ENCODE results near the gene BLOC1S3.
"Not testable (repeated sequence)": the region's sequence is repeated elsewhere in the genome, so short reads cannot be mapped to it uniquely, and the experiment has no call there.

The BLOC1S3 gene

DNA sequence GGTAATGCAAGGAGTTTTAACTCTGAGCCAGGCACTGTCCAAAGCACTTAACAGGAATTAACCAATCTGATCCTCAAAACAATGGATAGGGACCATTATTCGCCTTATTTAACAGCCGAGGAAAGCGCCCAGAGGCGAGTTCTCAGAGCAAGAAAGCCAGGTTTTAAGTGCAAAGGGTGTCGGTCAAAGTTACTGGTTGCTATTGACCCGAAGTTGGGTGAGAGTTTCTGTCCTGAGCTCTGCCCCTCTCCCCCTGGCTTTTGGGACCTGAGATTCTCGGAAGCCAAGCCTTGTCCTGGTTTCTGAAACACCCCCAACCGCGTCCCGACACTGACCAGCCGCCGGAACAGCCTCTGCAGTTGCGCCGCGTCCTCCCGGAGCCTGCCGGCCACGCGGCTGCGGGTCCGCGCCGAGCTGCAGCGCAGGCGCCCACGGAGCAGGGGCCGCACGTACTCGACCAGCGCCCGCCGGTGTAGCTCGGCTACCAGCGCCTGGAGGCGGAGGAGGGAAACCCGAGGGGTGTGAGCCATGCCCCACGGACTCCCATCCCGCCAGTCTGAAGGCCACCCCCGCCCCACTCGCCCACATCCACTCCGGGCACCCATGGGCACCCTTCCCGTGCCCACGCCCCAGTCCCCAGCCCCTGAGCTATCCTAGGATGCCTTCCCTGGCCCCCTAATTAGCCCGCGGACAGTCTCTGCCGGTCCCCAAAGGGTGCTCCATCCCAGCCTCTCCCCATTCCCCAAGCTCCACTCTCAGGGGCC lies 38.8 kb downstream of the BLOC1S3 start:
- FAIRE-seq (no peak), DNase-seq (ENCODE audit: extremely low spot score, insufficient read length, low read depth) (no peak)

DNA sequence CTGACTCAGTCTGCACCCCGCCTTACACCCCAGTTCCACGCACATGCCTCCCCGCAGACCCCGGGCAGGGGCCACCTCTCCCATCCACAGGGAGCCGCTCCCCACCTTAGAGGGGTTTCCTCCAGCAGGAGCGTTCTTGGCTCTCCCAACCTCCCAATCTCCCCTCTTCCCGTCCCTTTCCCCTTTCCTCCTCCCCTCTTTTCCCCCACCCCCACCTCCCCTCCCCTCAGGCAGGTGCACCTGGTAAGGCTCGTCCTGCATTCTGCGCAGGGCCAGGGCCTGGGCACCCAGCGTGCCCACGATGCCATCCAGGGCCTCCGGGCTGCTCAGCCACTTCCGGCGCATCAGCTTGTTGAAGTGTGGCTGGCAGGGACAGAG lies 39.4 kb downstream of the BLOC1S3 start:
- DNase-seq (ENCODE audit: extremely low spot score, insufficient read length, low read depth) (no peak), FAIRE-seq (no peak)

DNA sequence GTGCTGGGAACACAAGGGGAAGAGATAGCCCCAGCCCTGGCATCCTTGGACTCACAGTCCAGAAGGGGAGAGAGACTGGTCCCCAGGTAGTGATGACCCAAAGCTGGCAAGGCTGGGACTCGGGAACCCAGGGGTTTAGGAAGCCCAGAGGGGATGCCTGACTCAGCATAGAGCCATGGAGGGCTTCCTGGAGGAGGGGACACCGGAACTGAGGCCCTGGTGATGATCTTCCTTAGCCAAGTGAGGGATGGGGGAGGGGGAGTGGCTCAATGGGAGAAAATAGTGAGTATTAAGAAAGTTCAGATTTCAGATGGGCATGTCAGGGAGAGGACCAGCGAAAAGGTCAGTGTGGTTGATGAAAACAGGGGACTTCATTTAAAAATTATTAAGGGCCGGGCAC lies 39.8 kb downstream of the BLOC1S3 start:
- no peak for FAIRE-seq

DNA sequence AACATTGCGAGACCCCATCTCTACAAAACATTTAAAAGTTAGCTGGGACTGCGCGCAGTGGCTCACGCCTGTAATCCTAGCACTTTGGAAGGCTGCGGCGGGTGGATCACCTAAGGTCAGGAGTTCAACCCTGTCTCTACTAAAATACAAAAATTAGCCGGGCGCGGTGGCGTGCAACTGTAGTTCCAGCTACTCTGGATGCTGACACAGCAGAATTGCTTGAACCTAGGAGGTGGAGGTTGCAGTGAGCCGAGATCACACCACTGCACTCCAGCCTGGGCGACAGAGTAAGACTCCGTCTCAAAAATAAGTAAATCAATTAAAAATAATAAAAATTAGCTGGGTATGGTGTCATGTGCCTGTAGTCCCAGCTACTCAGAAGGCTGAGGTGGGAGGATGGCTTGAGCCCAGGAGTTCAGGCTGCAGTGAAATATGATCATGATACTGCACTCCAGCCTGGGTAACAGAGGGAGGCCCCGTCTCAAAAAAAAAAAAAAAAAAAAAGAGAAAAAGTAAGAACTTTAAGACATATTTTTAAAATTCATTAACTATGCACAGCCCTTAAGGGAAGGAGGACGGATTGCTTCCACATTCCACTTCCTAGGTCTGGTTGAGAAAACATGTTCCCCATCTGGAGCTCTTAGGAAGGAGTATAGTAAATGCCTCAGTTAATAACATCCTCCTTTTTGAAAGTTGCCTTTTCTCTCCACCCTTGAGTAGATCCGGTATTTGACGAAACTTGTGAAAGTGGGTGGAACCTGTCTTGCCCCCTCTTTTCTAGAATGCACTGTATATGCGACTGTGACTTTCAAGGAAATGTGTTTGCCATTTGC lies 40.5 kb downstream of the BLOC1S3 start:
- no peak for DNase-seq (ENCODE audit: extremely low spot score, insufficient read length, low read depth)
- FAIRE-seq = peak; percentile 38

More for the DNA sequence above, 39.8 kb downstream of the BLOC1S3 start:
- no peak for DNase-seq (ENCODE audit: extremely low spot score, insufficient read length, low read depth)

DNA sequence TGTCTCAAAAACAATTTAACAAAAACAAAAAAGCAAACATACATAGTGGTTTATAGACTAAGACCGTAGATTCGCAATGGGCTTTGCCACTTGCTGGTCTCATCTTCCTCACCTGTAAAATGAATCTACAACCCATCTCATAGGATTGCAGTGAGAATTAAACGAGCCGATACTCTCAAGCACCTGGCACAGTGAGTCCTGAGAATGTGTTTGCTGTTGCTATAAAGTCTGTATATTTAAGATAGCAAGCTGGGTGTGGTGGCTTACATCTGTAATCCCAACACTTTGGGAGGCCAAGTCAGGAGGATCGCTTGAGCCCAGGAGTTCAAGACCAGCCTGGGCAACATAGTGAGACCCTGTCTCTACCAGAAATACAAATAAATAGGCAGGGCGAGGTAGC lies 44.1 kb downstream of the BLOC1S3 start:
- FAIRE-seq (no peak), DNase-seq (ENCODE audit: extremely low spot score, insufficient read length, low read depth) (no peak)

DNA sequence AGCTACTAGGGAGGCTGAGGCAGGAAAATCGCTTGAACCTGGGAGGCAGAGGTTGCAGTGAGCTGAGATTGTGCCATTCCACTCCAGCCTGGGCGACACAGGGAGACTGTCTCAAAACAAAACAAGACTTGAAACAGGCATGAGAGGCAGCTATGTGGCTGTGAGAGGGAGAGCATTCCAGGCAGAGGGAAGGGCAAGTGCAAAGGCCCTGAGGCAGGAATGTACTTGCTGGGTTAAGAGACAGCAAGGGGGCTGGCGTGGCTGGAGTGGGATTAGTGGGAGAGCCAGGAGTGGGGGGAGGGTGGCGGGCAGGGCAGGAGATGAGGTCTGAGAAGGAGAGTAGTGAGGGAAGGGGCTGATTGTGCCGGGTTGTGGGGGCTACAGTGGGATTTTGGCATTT lies 45.3 kb downstream of the BLOC1S3 start:
- FAIRE-seq (no peak), DNase-seq (ENCODE audit: extremely low spot score, insufficient read length, low read depth) (no peak)

DNA sequence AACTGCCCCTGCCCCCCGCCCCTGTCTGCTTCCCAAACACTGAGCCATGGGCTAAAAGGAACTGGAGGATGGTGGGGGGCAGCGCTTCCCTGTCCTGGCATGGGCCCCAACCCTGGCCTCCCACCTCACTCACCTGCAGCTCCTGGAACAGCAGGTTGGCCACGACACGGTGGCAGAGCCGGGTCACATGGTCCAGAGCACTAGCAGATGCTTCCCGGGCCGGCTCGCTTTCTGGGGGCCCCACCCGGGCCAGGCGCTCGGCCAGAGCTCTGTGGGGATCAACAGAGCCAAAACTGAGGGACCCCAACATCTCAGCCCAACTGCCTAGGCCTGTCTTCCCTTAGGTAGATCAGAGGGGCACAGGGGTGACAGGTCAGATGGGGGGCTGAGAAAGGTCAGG lies 46.1 kb downstream of the BLOC1S3 start:
- no peak for FAIRE-seq

DNA sequence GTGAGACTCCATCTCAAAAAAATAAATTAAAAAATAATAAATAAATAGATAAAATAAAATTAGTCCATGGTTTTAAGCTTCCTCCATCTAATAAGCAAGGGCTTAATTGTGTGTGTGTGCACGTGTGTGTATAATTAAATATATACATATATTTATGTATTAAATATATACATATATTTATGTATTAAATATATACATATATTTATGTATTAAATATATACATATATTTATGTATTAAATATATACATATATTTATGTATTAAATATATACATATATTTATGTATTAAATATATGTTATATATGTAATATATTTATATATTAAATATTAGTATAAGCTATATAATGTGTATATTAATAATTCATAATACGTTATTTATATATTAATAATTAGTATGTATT lies 50.5 kb downstream of the BLOC1S3 start:
- not testable (repeated sequence) for DNase-seq (ENCODE audit: extremely low spot score, insufficient read length, low read depth); FAIRE-seq

More for the DNA sequence above, 46.1 kb downstream of the BLOC1S3 start:
- no peak for DNase-seq (ENCODE audit: extremely low spot score, insufficient read length, low read depth)
